HG03521 (cell line): ENCODE measurements around the gene ABCA4.

Experiments used
- ATAC-seq: cut with Tn5 transposase; IDR thresholded peaks from one replicate; pipeline ENCODE4 v1.9.1; 2021; ENCODE audit warnings: mild to moderate bottlenecking, moderate library complexity; ENCODE audit not compliant: unreplicated experiment

ABCA4 gene

GRCh38 chr1:94105581-94105952, 15.4 kb downstream of the ABCA4 start:
- no peak for ATAC-seq

GRCh38 chr1:94104776-94105580, 16.0 kb downstream of the ABCA4 start:
- ATAC-seq: no peak

GRCh38 chr1:94104127-94104684, 16.7 kb downstream of the ABCA4 start:
- no peak for ATAC-seq

DNA sequence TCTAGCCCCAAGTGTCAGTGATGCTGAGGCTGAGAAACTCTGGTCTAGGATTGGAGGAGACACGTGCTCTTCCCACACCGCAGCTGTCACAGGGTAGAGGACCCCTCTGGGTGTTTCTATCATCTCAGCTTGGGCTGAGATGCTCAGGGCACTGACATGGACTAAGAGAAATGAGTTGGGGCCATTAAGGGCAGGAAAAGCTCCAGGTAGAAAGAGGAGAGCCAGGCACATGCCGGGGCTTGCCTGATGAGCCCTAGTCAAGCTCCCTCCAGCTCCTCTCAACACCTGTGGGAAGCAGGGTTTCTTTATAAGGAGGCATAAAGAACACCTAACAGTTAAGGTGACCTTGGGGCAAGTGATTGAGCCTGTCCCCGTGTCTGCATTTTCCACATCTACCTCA, 17.3 kb downstream of the ABCA4 start:
- no peak for ATAC-seq

GRCh38 chr1:94101613-94102525, 19.1 kb downstream of the ABCA4 start:
- no peak for ATAC-seq

GRCh38 chr1:94100785-94101612, 19.9 kb downstream of the ABCA4 start:
- no peak for ATAC-seq

DNA sequence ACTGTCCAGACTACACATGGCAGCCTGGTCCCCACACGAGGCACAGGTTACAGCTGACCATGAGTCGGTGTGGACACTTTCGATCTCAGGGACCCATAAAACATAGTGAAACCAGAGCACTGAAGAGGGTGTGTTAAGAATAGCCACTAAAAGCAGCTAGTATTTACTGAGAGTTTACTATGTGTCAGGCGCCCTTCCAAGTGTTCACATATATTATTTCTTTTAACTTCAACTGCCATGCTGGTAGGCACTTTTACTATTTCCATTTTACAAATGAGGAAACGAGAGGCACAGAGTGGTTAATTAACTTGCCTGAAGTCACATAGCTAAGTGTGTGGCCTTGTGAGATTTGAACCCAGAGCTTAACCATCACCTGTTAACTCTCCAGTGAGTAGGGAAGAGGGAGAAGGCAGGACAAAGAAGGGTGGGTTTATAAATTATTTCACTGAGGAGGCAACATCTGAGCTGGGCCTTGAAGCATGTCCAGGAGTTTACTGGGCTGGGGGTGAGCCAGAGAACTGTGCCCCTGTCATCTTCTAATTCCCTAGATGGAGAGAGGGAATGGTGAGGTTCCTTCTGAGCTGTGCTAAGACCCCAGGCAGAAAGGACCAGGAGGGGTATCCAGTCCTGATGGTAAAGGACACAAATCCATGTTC, 20.7 kb downstream of the ABCA4 start:
- no peak for ATAC-seq

- ATAC-seq: no peak
Observed at GRCh38 chr1:94099303-94099702, 21.6 kb downstream of the ABCA4 start.

DNA sequence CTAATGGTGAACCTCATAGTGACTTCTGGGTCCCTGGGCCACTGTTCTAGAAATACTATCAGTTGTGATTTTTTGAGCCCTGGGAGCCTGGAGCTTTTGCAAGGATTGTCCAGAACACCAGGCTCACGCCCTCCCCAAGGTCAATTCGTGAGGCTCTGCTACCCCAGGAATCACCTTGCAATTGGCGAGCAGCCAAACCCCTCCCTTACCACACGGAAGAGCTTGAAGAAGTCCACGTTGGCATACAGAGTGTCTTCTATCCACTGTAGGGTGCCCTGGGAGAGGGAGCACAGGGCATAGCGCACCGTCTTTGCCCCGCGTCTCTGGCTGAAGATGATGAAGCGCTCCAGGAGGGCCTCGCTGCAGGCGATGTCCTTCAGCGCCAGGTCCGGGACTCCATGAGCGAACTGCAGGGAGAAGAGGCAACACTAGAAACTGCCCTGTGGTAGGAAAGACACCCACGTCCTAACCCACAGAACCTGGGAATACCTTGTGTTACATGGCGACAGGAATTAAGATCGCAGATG, 22.3 kb downstream of the ABCA4 start:
- no peak for ATAC-seq

- ATAC-seq: no peak
Observed at GRCh38 chr1:94096797-94097549, 24.0 kb downstream of the ABCA4 start.

DNA sequence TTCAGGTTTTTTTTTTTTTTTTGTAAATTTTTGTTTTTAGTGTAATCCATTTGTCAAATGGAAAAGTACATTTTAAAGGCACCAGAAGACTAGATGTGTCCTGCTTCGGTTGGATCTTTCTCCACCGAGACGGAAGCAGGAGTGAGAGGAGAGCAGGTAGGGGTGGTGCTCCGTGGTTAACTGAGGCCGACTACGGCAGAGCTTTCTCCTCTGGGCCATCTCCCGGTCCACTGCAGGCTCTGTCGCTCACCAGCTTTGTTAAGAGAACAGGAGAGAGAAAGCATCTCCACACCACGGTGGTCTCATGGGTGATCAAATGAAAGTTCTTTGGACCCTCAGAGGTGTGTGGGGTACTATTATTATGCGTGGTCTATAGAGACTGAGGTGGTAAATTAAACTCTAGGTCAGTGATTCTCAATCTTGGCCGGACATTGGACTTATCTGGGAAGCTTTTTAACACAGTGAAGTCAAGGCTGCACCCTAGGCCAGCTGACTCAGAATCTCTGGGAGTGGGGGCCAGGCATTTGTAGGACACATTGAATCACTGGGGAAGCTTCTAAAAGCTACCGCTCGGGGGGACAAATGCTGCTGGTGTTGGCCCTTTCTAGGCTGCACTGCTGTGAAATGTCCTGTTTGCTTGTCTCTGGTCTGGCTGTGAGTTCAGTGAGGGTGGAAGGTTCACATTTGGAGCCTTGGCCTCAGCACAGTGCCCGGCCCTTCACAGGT, 25.0 kb downstream of the ABCA4 start:
- ATAC-seq: no peak

DNA sequence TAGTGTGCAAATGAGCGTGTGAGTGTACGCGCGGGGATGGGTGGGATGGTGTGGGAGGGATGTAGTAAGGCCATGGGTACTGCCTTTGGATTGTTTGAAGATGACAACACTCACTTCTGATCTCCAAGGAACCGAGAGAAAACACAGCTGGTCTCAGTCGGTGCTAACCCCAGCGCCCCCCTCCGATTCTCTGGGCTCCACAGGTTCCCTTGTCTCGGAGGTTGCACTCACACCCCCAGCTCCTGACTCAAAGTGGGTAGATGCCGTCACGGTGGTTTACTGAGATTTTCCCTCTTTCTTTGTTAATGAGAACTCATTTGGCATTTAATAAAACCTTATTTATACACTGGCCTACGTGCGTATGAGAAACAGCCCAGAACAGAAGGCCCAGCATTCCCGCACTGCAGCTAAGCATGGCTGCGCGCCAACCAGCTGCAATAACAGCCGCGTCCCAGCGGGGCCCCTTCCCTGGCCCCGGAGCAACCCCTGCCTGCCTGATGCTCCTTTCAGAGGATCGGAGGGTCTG, 25.8 kb downstream of the ABCA4 start:
- ATAC-seq: no peak

- ATAC-seq: no peak
Observed at GRCh38 chr1:94094469-94095111, 26.4 kb downstream of the ABCA4 start.

DNA sequence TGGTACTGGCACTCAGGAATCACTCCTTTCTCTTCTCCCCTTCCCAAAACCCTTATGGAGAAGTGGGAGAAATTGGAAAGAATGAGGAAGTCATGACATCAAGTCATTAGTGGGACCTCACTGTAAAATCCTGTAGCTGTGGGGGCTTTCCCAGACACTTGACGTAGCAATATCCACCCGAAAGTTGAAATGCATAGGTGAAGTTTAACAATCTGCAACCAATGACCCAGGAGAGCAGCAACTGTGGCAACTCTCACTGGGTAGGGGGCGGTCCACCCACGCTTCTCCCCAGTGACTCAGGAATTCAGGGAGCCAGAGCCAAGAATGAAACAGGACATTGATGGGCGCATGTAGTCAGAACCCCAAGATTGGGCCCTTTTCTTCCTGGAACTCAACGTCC, 27.0 kb downstream of the ABCA4 start:
- no peak for ATAC-seq

DNA sequence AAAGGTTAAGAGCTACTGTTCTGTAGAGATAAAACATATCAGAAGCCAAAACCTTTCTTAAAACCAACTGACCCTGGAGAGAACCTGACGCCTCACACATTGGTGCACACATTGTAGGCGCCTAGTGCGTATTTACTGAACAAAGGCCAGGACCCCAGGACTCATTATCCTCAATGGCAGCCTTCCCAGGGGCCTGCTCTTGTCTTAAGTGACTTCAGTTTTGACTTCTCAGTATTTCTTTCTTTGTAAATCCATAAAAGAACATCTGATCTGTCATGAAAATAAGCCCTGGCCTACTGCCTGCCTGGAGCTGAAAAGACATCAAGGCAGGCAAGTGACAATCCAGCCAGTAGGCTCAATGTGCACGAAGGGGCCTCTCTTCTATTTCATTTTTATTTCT, 27.6 kb downstream of the ABCA4 start:
- no peak for ATAC-seq

DNA sequence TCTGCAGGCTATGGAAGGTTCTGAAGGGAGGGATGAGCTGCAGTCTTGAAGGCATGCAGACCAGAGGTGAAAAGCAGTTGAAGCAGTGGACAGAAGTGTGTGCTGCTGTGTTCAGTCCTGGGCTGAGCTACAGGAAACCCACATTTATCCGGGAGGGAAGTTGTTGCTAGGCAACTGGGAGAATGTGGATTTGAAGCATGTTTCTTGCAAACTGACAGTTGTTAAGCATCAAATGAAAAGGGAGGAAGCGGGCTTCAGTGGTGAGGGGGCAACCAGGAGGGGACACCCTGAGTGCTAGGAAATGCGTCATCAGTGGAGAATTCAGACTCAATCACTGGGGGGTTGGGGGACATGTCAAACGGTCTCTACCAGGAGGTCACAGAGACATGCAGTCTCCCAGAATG, 28.7 kb downstream of the ABCA4 start:
- no peak for ATAC-seq

GRCh38 chr1:94090761-94091160, 30.2 kb downstream of the ABCA4 start:
- ATAC-seq: no peak

DNA sequence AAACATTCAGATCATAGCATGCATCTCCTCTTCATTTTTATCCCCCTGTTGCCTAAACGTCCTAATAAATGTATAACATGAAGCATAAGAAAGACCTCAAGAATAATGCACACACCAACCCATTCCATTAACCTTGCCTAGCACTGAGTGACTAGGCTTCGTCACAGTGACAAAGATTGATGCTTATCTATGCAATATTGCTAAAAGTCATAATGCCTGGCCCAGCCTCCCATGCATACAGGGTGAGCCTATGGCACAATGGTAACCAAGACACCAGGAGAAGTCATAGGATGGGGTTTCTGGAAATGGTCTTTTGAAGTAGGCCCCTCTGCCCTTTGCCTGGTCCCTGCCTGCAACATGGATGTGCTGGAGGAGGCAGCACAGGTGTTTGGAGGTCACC, 33.8 kb downstream of the ABCA4 start:
- ATAC-seq: no peak
